Immature natural killer cell (primary cell): ENCODE measurements around the gene TREM2. TPM values are rescaled to one million over a fixed set of nuclear protein-coding genes. Genes with fewer than 3 reads are reported as not detected.

Experiments used
- DNase-seq, 3 donors: peaks; one replicate each; pipeline ENCODE4 v3.0.0; 2022; ENCODE audit warnings: mixed read lengths in 1 of 3
- H3K27ac Mint-ChIP-seq, 6 donors: one replicate each; pipeline ENCODE4 v1.8.0; 2020; ENCODE audit warnings: mixed read lengths in 6 of 6, mild to moderate bottlenecking in 5 of 6, inconsistent platforms in 4 of 6, moderate library complexity in 3 of 6
- H3K27me3 Mint-ChIP-seq, 3 donors: one replicate each; pipeline ENCODE4 v1.8.0; 2020 to 2021; ENCODE audit warnings: low read depth in 3 of 3, mild to moderate bottlenecking in 3 of 3, mixed read lengths in 3 of 3, moderate library complexity in 3 of 3, inconsistent platforms in 1 of 3
- H3K36me3 Mint-ChIP-seq, 3 donors: one replicate each; pipeline ENCODE4 v1.8.0; 2020; ENCODE audit warnings: mixed read lengths in 3 of 3, inconsistent platforms in 2 of 3, mild to moderate bottlenecking in 2 of 3
- H3K4me1 Mint-ChIP-seq, 2 donors: one replicate each; pipeline ENCODE4 v1.8.0; 2020; ENCODE audit warnings: inconsistent platforms in 2 of 2, mild to moderate bottlenecking in 2 of 2, mixed read lengths in 2 of 2, moderate library complexity in 1 of 2
- H3K4me3 Mint-ChIP-seq, 5 donors: one replicate each; pipeline ENCODE4 v1.8.0; 2020; ENCODE audit warnings: mild to moderate bottlenecking in 5 of 5, mixed read lengths in 5 of 5, inconsistent platforms in 3 of 5, moderate library complexity in 3 of 5
- H3K9me3 Mint-ChIP-seq, 6 donors: one replicate each; pipeline ENCODE4 v1.8.0; 2020; ENCODE audit warnings: mild to moderate bottlenecking in 6 of 6, mixed read lengths in 6 of 6, inconsistent platforms in 4 of 6, moderate library complexity in 3 of 6
- polyA plus RNA-seq, 3 donors: library from polyadenylated mRNA; unstranded; fragments of 300-500 nt; fragmentation: Illumina TruSeq; gene quantifications; one replicate each; pipeline ENCODE4 v1.2.3, GENCODE V29; 2021

Gene TREM2
- polyA plus RNA-seq, 3 donors from 2014 or later = not detected

DNA sequence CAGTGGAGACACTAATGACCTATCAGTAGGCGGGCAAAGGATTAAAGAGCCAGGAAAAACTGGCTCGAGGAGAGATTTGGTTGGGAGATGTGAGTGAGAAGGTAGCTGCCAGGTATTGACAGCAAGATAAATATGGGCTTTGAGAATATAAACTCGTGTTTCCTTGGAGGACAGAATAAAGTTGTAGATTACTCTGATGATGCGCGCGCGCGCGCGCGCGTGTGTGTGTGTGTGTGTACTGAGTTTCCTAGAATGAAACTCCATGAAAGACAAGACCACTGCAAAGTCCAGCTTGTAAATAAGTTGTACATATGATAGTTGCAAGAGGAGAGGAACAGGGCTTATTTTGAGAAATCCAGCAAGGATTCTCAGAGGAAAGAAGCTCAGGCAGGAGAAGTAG lies 13.3 kb upstream of the TREM2 start:
- no peak overlapping the region for H3K27ac Mint-ChIP-seq
- peaks cover 2 to 11% (median 9%) of the 10 kb centered on the region in 3 donors for H3K27me3 Mint-ChIP-seq
- no peak overlapping the region for H3K4me3 Mint-ChIP-seq
- H3K4me1 Mint-ChIP-seq = no peaks in the 10 kb centered on the region
- no peaks in the 10 kb centered on the region for H3K36me3 Mint-ChIP-seq
- no peak for DNase-seq
- peaks cover 0 to 2% (median 0%) of the 10 kb centered on the region in 6 donors for H3K9me3 Mint-ChIP-seq

DNA sequence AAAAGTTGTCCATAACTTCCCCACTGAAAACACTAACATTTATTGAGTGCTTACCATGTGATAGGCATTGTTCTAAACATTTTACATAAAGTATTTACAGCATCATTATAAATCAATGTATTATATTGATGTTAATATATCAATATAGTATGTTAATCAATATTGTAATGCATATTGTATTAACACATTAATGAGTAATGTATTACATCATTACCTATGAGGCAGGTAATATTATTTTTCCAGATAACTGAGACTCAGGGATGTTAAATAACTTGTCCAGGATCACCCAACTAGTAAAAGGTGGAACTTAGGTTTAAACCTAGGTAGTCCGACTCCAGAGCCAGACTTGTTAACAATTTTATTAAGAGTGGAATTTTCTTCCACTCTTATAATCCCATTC lies 12.2 kb upstream of the TREM2 start:
- DNase-seq = no peak
- H3K27ac Mint-ChIP-seq = no peak overlapping the region
- peaks cover 0 to 2% (median 0%) of the 10 kb centered on the region in 6 donors for H3K9me3 Mint-ChIP-seq
- peaks cover 2 to 11% (median 9%) of the 10 kb centered on the region in 3 donors for H3K27me3 Mint-ChIP-seq
- no peak overlapping the region for H3K4me3 Mint-ChIP-seq
- no peaks in the 10 kb centered on the region for H3K4me1 Mint-ChIP-seq
- H3K36me3 Mint-ChIP-seq = no peaks in the 10 kb centered on the region

DNA sequence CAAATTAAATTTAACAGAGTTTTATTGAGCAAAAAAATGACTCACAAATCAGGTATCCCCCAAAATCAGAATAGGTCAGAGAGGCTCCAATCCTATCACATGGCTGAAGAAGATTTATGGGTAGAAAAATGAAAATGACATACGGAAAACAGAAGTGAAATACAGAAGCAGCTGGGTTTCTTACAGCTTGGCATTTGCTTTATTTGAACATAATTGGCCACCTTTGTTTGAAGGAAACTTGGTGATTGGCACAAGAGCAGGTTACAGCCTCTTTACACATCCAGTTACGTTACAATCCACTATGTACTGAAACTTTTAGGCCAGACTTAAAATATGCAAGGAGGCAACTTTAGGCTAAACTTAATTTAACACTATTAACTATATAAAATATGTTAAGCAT lies 11.7 kb upstream of the TREM2 start:
- H3K4me3 Mint-ChIP-seq = no peak overlapping the region
- DNase-seq = no peak
- no peaks in the 10 kb centered on the region for H3K36me3 Mint-ChIP-seq
- H3K27me3 Mint-ChIP-seq = peaks cover 2 to 9% (median 6%) of the 10 kb centered on the region in 3 donors
- peaks cover 0 to 2% (median 0%) of the 10 kb centered on the region in 6 donors for H3K9me3 Mint-ChIP-seq
- no peak overlapping the region for H3K27ac Mint-ChIP-seq
- H3K4me1 Mint-ChIP-seq = no peaks in the 10 kb centered on the region

- no peak overlapping the region for H3K27ac Mint-ChIP-seq
- H3K4me1 Mint-ChIP-seq = no peaks in the 10 kb centered on the region
- no peak for DNase-seq
- H3K27me3 Mint-ChIP-seq = peaks cover 0 to 8% (median 7%) of the 10 kb centered on the region in 3 donors
- no peaks in the 10 kb centered on the region for H3K36me3 Mint-ChIP-seq
- H3K9me3 Mint-ChIP-seq = peaks cover 0 to 2% (median 0%) of the 10 kb centered on the region in 6 donors
- no peak overlapping the region for H3K4me3 Mint-ChIP-seq
Measured at GRCh38 chr6:41171908-41172307, 9.0 kb upstream of the TREM2 start.

DNA sequence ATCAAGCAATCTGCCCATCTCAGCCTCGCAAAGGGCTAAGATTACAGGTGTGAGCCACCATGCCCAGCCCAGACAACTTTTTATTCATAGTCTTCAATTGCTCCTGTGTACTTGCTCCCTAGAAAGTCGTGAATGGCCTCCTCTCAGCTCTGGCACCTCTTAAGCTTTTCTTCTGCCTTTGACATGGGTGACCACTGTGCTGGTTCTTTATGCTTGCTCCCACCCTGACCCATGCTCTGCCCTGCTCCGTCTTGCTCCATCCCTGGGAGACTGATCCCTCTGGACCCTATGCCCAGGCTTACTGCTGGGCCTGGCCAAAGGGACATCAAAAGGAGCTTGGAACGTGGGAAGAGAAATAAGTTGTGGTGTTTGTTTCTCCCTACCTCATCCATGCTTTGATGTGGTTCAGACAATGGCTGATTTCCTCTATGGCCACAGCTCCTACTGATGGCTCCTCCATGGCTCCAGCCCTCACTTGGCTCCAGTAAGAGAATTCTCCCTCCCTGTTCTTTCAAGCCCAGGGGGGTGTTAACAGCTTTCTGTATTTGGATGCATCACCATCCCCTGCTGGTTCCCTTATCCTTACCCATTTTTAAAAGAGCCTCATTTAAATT lies 7.7 kb upstream of the TREM2 start:
- no peaks in the 10 kb centered on the region for H3K36me3 Mint-ChIP-seq
- peaks cover 0 to 2% (median 0%) of the 10 kb centered on the region in 6 donors for H3K9me3 Mint-ChIP-seq
- H3K27ac Mint-ChIP-seq = no peak overlapping the region
- no peak overlapping the region for H3K4me3 Mint-ChIP-seq
- H3K27me3 Mint-ChIP-seq = peaks cover 2 to 8% (median 7%) of the 10 kb centered on the region in 3 donors
- no peak for DNase-seq
- H3K4me1 Mint-ChIP-seq = no peaks in the 10 kb centered on the region

DNA sequence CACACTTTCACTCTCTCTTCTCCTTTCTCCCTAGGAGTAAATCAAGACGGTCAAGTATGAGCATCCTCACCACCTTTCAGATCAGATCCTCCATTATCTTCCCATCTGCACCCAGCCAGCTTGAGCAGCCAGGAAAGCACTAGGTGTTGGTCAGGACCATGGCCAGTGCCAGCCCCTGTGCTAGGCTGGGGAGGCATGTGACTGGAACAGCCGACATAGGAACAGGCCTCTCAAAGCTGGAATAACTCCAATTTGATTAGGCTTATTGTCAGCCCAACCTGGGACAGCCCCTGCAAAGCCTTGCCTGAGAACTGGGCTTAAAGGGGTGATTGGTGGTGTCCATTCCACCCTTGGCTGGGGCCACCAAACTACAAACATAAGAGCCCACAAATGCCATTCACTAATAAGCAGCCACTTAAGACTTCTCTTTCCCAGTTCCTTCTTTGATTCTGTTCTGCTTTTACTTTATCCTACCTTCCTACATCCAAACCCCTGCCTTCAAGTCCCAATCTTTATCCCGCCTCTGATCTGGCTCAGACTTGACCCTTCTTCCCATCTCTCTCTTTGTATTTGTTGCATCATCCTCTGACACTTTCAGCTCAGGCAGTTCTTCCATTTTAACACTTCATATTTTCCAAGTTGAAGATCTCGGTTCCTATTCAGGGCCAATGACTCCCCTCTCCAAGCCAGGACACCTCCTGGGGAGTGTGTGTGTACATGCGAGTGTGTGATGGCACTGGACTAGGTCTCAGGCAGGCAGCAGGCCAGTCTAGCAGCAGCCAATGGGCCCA lies 4.5 kb upstream of the TREM2 start:
- peak overlapping the region in 1 of 6 donors; percentile 36 for H3K27ac Mint-ChIP-seq
- no peak for DNase-seq
- peaks cover 0 to 2% (median 0%) of the 10 kb centered on the region in 6 donors for H3K9me3 Mint-ChIP-seq
- H3K4me3 Mint-ChIP-seq = no peak overlapping the region
- H3K4me1 Mint-ChIP-seq = no peaks in the 10 kb centered on the region
- peaks cover 2 to 8% (median 2%) of the 10 kb centered on the region in 3 donors for H3K27me3 Mint-ChIP-seq
- no peaks in the 10 kb centered on the region for H3K36me3 Mint-ChIP-seq

DNA sequence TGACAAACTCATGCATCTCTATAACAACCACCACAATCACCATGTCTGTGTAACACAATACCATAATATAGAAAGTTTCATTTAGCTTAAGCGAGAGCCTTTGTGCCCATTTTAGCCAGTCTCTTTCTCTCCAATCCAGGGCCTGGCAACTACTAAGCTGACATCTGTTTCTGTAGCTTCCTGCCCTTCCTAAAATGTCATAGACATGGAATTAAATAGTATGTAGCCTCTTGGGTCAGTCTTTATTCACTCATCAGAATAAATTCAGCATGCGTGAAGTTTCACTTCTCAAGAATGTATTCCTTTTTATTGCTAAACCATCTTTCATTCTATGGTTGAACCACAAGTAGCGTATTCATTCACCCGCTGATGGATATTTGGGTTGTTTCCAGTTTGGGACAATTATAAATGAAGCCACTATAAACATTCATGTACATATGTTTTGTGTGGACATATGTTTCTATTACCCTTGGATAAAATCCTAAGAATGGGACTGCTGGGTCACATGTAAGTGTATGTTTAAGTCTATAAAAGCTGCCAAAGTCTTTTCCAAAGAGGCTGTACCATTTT lies 1.7 kb upstream of the TREM2 start:
- peaks cover 2 to 7% (median 4%) of the 10 kb centered on the region in 3 donors for H3K27me3 Mint-ChIP-seq
- no peak overlapping the region for H3K4me3 Mint-ChIP-seq
- no peak overlapping the region for H3K27ac Mint-ChIP-seq
- H3K4me1 Mint-ChIP-seq = no peaks in the 10 kb centered on the region
- H3K9me3 Mint-ChIP-seq = no peaks in the 10 kb centered on the region
- no peaks in the 10 kb centered on the region for H3K36me3 Mint-ChIP-seq
- DNase-seq = no peak

GRCh38 chr6:41163419-41163717 lies 452 bp upstream of the TREM2 start:
- Mint-ChIP-seq H3K4me1 (no peaks in the 10 kb centered on the region), H3K27me3 (peaks cover 2 to 4% (median 4%) of the 10 kb centered on the region in 3 donors), H3K36me3 (no peaks in the 10 kb centered on the region), H3K9me3 (no peaks in the 10 kb centered on the region), H3K4me3 (no peak overlapping the region), H3K27ac (no peak overlapping the region)
- no peak for DNase-seq

DNA sequence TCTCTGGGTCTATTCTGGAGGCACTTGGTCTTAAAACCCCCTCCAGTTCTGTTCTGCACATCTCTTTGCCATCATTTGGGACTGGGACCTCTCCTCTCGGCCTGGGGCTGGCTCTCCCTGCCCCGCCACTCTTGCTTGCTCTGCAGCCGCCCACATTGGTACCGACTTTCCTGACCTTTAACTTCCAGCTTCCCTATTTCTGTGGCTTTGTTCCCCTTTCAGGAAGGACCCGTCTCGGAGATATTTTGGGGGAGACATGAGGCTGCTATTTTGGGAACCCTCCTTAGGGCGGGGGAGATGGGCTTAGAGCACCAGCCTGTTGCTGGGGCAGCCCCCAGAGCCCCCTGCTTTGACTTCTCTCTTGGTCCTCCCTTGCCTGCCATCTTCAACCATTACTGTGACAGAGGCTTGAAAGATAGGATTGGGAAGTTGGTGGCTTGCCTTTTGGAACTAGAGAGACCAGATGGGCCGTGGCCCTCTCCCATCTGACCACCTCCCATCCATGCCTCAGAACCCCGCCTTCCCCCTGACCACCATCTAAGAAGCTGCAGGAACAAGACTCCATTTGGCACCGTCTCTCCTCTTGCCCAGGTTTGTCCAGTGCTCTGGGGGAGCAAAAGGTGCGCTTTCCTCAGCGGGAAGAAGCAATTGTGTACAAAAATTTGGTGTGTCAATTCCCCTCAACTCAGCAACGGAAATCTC lies 914 bp downstream of the TREM2 start:
- Mint-ChIP-seq H3K4me1 (no peaks in the 10 kb centered on the region), H3K4me3 (no peak overlapping the region), H3K9me3 (no peaks in the 10 kb centered on the region), H3K27me3 (peaks cover 2 to 7% (median 3%) of the 10 kb centered on the region in 3 donors), H3K36me3 (no peaks in the 10 kb centered on the region), H3K27ac (no peak overlapping the region)
- DNase-seq = no peak

- H3K27me3 Mint-ChIP-seq = peaks cover 2 to 7% (median 5%) of the 10 kb centered on the region in 3 donors
- no peaks in the 10 kb centered on the region for H3K36me3 Mint-ChIP-seq
- H3K9me3 Mint-ChIP-seq = no peaks in the 10 kb centered on the region
- no peak overlapping the region for H3K4me3 Mint-ChIP-seq
- DNase-seq = no peak
- H3K4me1 Mint-ChIP-seq = no peaks in the 10 kb centered on the region
- no peak overlapping the region for H3K27ac Mint-ChIP-seq
Measured at GRCh38 chr6:41161380-41161779, 1.5 kb downstream of the TREM2 start.

DNA sequence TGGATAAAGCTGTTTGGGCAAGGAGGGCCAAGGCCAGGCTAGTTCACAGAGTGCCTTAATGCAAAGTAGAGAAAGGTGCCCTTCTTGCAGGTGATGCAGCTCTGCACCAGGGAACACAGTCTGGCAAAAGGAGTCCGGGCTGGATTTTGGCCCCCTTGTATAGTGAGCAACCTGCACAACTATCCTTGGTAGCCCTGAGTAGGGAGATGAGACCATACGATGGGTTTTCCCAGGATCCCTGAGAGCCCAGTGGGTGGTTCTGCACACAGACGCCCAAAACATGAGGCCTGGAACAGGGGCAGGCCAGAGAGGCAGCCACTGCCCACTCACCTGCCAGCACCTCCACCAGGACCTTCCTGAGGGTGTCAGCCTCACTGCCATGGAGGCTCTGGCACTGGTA lies 2.0 kb downstream of the TREM2 start:
- Mint-ChIP-seq H3K27ac (no peak overlapping the region), H3K4me3 (no peak overlapping the region)

DNA sequence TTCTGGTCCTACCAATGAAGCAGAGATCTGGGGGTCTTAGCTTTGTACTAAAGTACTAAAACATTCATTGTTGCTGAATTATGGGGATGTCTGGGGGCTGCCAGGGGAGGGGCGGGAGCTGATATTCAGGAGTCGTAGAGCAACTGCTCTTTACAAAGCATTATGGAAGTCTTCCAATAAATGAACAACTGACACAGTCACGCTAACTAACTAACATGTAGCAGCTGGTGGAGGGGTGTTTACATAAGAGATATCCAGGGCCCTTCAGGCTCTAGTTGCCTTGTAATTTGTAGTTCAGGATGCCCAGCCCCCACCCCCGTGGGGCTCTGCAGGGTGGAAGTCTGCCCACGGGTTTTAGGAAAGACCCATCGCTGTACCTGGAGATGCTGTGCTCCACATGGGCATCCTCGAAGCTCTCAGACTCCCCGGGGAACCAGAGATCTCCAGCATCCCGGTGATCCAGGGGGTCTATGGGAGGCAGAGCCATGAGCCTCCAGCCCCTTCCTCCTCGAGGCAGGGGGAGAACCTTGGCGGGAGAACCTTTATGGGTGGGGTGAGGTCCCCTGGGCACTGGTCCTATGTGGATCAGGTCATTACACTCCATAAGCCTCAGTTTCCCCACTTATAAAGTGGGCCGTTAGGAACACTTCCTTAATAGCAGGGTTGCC lies 3.4 kb downstream of the TREM2 start:
- Mint-ChIP-seq H3K36me3 (peaks cover 0 to 4% (median 0%) of the 10 kb centered on the region in 3 donors), H3K9me3 (no peaks in the 10 kb centered on the region), H3K27ac (no peak overlapping the region), H3K4me3 (no peak overlapping the region), H3K4me1 (no peaks in the 10 kb centered on the region), H3K27me3 (peaks cover 2 to 7% (median 5%) of the 10 kb centered on the region in 3 donors)
- DNase-seq = no peak

More for the DNA sequence above, 2.0 kb downstream of the TREM2 start:
- Mint-ChIP-seq H3K27me3 (peaks cover 2 to 7% (median 5%) of the 10 kb centered on the region in 3 donors), H3K4me1 (no peaks in the 10 kb centered on the region), H3K9me3 (no peaks in the 10 kb centered on the region), H3K36me3 (no peaks in the 10 kb centered on the region)
- no peak for DNase-seq

DNA sequence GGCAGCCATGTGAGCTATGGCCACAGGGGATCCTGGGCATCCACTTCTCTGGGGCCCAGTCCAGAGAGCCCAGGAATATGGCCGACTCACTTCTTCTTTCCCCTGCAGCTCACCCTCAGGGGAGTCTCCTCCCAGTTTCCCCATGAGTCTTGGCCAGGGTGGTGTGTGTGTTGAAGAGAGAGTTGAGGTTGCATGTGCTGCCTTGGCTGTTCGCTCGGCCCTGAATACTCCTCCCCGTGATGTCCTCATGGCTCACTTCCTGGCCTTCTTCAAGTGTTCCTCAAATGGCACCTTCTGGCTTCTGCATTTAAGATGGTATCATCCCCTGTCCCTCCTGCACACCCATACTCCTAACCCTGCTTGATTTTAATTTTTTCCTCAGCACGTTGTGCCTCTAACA lies 5.6 kb downstream of the TREM2 start:
- Mint-ChIP-seq H3K27me3 (peaks cover 2 to 7% (median 5%) of the 10 kb centered on the region in 3 donors), H3K4me1 (no peaks in the 10 kb centered on the region), H3K4me3 (no peak overlapping the region), H3K27ac (peak overlapping the region in 1 of 6 donors; percentile 21), H3K9me3 (peaks cover 0 to 1% (median 0%) of the 10 kb centered on the region in 6 donors), H3K36me3 (peaks cover 0 to 4% (median 0%) of the 10 kb centered on the region in 3 donors)
- DNase-seq = no peak
